A204.1 (cell line): Measurements from ENCODE around the gene SUPT3H.
"Not testable (repeated sequence)": the region's sequence is repeated elsewhere in the genome, so short reads cannot be mapped to it uniquely, and the experiment has no call there.

Experiments used
- FAIRE-seq: peaks from 2 replicates; lab custom pipeline; 2012; peaks lifted over from hg19 to GRCh38; lab: Jason Lieb, UNC

SUPT3H gene

DNA sequence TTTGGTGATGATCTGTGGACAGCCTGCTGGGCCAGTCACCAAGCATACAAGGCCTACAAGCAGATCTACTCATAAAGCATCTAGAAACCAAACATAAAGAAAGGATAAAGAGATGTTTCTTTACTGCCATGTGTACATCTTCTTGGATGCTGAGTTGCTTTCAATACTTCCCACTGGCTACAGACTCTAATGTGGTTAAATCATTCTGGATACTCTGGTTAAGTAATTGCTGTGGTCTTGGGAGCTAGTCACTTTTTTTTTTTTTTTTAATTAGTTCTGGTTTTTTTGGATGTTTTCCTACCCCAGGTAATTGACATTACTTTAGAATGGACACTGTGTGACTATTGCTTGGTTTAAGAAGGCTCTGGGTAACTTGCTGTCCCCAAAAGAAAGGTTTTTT lies 265.0 kb downstream of the SUPT3H start:
- no peak for FAIRE-seq

DNA sequence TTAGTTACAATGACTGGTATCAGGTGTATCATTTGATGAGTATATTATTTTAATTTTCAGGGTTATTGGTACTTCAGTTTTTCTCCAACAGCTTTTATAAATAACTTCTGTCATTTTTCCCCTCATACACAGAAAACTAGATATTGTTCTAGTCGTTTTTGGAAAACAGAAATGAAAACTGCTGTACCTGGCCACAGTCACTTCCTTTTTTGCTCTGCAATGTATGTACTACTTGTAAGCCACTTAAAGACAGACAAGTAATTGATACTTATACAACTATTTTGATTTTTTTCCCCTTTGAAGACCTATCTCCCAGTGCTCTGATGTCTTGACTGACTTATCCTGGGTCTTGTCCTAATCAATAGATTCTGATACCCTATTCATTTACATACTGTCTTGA lies 268.2 kb downstream of the SUPT3H start:
- FAIRE-seq, result no peak

DNA sequence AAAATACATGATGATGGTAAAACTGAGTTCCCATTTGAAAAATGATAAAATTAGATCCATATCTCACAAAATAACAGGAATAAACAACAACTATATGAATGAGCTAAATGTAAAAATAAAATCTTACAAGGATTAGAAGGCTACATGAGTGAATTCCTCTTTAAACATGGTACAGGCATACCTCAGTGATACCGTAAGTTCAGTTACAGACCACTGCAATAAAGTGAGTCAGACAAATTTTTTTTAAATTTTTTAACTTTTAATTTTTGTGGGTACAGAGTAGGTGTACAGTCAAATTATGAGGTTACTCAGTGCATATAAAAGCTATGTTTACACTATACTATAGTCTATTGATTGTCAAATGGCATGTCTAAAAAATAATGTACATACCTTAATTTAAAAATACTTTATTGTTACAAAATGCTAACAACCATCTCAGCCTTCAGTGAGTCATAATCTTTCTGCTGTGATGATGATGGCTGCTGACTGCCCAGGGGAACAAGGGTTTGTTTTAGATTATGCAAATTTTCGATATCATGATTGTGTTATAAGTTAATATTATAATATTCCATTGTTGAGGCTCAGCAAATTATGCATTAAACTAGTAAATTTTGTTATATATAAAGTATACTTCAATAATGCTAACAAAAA lies 272.4 kb downstream of the SUPT3H start:
- FAIRE-seq, result no peak

DNA sequence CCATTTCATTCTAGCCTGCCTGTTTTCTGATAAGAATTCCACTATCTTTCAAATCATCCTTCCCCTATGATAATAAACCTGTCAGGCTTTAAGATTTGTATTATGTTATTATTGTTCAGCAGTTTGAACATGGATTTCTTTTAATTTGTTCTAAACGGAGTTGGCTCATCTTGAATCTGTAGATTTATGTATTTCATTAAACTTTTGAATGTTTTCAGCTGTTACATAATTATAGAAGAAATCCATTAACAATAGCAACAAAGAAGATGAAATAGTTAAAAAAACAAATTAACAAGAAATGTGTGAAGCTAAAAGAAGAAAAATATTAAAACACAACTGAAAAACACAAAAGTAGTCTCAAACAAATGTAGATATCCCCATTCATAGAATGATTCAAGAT lies 273.3 kb downstream of the SUPT3H start:
- no peak for FAIRE-seq

DNA sequence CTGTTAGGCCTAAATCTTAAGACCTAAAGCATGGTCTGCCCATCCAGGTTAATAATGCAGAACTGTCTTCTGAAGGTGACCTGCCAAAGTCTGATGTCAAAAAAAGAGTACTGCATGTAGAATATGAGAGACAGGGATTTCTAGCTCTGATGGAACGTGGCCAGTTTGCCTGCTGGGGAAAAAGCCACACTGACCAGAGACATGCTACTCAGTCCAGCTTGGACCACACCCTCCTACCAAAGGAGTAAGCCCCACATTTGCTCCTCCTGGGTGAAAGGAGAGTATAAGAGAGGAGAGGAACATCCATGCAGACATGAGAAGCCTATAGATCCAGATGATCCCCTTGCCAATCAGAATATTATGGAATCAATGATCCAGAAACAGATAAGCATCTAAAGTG lies 279.5 kb downstream of the SUPT3H start:
- FAIRE-seq, result no peak

DNA sequence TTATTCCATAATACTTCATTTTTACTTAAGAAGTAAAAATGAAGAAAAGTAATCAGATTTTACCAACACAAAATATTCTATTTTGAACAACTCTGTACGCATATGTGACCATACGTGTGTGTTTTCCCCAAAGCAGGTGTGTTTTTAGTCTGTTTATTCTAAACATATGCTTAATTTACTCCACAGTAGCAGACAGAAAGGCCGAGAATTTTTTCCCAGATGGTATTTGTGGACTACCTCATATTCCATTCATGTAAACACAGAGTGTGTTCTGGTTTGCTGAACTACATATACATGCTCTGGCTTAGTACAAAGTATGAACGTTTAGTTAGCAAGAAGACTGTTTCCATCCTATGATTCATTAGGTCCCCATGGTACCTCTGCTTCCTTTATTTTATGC lies 282.9 kb downstream of the SUPT3H start:
- FAIRE-seq, result peak; percentile 56

DNA sequence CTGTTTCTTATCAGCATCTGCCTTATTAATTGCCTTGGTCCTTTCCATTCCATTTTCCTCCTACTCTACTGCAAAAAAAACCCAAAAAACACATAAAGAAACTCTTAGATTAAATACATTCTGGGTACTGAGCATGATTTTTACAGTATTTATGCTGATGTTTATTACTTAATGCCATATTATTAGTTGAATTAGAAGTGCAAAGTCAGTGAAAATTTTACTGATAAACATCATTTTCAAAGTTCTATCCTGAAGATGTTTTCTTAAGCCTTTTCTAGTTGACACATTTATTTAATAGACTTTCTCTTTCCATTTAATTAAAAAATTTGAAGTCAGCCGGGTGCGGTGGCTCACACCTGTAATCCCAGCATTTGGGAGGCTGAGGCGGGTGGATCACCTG lies 285.6 kb downstream of the SUPT3H start:
- no peak for FAIRE-seq

DNA sequence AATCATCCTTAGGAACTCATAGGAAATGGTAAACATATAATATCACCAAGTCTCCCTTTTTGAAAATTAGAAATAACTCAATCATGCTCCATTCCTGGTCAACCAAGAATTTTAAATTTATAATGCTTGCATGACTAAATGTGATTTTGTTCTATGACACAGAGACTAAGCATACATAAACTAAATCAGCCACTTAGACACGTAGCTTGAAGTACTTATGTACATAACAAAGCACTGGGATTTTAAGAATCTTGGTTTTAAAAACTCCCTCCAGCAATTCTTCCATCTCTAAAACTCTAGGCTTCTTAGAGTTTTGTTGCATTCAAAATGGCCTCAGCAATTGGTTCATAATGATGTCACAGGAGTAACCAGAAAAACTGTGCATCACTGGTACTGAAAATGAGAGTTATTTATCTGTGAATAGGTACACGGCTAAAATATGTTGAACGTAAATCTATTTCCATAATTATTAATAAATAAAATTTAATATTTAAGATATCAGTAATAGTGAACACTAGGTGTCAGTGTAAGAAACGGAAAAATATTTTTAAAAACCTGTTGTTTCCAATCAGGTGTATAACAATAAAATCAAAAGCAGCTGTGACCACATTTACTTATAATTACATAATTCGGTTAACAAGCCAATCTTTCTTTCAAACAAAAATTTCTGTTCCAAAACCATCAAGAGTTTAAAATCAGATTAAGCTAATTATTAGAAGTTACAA lies 291.2 kb downstream of the SUPT3H start:
- FAIRE-seq, result peak; percentile 74

DNA sequence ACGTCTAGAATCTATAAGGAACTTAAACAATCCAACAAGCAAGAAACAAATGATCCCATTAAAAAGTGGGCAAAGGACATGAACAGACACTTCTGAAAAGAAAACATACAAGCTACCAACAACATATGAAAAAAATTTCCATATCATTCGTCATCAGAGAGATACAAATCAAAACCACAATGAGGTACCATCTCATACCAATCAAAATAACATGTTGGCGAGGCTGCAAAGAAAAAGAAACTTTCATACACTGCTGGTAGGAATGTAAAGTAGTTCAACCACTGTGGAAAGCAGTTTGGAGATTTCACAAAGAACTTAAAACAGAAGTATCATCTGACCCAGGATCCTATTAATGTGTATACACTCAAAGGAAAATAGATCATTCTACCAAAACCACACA lies 293.5 kb downstream of the SUPT3H start:
- no peak for FAIRE-seq

DNA sequence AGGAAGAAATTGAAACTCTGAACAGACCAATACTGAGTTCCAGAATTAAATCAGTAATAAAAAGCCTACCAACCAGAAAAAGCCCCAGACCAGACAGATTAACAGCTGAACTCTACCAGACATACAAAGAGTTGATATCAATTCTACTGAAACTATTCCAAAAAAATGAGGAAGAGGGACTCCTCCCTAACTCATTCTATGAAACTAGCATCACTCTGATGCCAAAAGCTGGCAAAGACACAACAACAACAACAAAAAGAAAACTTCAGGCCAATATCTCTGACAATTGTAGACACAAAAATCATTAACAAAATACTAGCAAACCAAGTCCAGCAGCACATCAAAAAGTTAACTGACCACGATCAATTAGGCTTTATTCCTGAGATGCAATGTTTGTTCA lies 295.6 kb downstream of the SUPT3H start:
- no peak for FAIRE-seq

DNA sequence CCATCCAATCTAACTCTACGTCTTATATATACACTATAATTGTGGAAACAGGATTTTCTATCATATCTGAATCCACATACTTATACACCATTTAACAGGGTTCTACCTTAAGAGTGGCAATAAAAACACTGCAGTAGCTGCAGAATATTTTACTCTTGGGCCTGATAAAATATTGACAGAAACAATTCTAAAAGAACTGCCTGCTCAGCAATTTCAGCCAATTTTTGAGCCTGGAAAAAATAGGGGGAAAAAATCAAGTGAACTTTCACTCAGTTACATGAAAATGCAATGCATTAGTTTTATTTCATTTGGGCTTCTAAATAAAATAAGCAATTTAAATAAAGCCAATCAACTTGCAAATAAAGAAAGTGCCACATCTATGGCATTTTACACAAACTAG lies 296.1 kb downstream of the SUPT3H start:
- FAIRE-seq, result no peak

DNA sequence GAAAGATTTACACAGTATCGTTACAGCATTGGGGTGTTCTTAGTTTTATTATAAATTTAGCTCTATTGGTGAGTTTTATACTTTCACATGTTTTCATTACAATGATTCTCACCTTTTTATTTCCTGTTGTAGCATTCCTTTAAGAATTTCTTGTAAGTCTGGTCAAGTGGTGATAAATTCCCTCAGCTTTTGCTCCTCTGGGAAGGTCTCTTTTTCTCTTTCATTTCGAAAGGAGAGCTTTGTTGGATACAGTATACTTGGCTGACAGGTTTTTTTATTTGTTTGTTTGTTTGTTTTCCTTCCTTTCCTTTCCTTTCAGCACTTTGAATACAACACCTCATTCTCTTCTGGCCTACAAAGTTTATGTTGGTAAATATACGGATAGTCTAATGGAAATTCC lies 299.3 kb downstream of the SUPT3H start:
- FAIRE-seq, result no peak

DNA sequence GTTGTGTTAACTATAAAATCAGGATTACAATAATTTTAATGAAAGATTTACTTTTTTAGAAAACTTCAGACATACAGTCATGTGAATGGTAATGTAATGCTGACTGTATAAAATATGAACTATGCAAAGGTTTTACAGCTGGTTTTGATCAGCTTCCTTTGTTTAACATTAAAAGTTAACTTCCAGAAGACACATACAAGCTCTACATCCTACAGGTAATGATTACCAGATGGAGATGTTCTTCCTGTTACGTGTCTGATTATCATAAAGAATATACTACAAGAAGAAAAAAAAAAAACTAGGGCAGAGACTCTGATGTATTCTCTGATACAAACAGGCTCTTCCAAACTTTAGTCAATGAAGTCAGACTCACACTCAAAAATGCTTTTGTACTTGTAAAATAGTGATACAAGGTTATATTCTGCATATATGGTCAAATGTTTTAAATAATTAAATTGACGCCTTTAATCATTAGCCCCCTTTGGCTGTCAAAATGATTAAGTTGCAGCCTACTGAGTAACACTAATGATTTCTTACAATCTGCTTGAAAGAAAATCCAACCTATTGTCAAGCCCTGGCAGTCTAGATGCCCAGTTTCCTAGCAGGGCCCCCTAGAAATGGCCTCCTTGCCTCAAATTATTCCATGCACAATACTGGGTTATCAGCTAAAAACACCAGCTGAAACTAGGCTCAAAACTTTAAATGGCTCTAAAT lies 301.4 kb downstream of the SUPT3H start:
- no peak for FAIRE-seq

DNA sequence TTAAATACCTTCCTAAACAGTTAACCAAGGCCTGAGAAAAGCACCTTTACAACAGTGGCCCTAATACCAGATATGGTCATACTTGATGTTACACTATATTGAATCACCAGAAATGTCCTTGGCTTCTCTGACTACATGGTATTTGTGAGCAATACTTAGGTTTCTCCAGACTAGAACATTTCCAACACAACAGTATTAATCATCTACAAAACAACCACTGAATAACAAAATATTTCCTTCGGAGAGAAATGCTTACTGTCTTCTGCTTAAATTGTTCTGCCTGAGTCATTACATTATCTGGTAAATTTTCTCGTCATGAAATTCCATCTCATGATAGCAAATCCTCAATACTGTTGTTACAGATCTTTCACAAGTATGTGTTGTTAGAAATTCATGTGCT lies 302.5 kb downstream of the SUPT3H start:
- FAIRE-seq, result no peak

DNA sequence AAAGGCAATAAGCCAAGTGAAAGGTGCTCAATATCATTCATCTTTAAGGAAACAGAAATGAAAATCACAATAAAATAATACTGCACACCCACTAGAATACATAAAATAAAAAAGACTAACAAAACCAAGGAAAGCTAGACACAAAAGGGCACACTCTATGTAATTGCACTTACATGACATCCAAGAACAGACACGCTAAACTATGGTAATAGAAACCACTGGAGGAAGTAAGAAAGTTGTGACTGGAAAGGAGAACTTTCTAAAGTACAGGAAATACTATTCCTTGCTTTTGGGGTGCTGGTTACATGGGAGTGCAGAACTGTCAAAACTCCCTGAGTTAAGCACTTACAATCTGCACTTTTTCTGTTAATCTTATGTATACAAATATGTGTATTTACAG lies 303.3 kb downstream of the SUPT3H start:
- FAIRE-seq, result no peak

DNA sequence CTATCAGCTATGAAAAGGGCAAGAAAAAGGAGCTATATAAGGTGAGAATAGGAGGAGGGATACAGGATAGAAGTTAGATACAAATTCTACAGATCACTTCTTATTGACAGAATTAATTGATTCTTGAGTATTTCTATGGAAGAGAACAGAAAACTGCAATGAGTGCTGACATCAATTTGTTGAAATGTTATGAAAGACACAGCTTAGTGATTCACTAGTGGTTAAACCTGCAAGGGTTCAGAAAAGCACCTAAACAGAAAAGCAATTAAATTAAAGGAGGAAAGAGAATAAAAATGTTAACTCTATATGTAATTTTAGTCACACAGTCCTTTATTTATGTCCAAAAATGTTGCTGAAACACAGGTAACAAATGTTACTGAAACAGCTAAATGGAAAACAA lies 304.0 kb downstream of the SUPT3H start:
- FAIRE-seq, result no peak

DNA sequence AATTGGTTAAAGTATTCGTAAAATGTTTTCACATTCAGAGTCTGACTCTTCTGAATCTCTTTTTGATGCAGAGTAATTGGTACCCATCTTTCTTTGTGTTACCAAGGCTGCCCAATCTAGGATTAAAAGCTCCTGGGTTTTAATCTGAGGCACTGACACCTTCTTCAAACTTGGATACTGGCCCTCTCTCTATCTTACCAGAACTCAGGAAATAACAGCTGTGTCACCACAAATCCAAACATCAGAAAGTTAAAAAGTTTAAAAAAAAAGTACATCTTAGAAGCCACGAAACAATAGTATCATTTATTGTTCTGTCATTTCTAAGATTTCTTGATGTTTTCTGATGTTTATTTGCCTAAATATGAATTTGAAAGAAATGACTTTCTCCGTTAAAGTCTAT lies 305.1 kb downstream of the SUPT3H start:
- no peak for FAIRE-seq

DNA sequence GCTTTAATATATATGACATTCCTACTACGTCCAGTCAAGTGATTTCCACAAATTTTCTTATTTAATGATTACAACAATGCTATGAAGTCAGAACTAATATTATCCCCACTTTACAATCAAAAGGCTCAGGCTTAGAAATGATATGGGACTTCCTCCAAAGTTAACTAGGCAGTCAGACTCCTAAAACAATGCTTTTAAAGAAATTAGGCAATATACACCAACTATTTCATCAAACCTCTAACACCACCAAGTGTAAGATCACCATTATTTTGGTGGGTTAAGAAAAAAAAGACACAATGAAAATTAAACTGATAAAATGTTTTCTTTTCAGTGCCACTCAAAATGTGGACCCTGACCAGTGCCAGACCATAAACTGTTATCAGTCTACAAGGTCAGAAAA lies 305.7 kb downstream of the SUPT3H start:
- no peak for FAIRE-seq

DNA sequence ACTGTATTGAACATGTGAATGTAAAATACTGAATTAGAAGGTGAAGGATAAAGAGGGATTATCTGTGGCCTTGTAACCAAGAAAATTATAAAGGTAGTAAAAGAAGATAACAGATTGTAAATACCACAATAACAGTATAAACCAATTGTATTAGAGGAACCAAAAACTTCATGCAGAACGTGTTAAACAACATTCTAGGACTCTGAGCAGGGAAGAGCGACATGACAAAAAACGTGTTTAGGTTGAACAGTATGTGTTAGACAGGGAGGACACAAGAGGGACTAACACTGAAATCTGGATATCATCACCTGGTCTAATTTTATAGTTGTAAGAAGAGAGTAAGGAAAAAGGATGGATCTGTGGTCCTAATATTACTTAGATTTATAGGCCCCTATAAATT lies 308.6 kb downstream of the SUPT3H start:
- FAIRE-seq, result no peak

DNA sequence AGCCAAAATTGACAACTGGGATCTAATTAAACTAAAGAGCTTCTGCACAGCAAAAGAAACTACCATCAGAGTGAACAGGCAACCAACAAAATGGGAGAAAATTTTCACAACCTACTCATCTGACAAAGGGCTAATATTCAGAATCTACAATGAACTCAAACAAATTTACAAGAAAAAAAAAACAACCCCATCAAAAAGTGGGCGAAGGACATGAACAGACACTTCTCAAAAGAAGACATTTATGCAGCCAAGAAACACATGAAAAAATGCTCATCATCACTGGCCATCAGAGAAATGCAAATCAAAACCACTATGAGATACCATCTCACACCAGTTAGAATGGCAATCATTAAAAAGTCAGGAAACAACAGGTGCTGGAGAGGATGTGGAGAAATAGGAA lies 310.3 kb downstream of the SUPT3H start:
- not testable (repeated sequence) for FAIRE-seq

DNA sequence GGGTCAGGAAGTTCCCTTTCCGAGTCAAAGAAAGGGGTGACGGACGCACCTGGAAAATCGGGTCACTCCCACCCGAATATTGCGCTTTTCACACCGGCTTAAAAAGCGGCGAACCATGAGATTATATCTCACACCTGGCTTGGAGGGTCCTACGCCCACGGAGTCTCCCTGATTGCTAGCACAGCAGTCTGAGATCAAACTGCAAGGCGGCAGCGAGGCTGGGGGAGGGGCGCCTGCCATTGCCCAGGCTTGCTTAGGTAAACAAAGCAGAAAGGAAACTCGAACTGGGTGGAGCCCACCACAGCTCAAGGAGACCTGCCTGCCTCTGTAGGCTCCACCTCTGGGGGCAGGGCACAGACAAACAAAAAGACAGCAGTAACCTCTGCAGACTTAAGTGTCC lies 315.1 kb downstream of the SUPT3H start:
- not testable (repeated sequence) for FAIRE-seq

DNA sequence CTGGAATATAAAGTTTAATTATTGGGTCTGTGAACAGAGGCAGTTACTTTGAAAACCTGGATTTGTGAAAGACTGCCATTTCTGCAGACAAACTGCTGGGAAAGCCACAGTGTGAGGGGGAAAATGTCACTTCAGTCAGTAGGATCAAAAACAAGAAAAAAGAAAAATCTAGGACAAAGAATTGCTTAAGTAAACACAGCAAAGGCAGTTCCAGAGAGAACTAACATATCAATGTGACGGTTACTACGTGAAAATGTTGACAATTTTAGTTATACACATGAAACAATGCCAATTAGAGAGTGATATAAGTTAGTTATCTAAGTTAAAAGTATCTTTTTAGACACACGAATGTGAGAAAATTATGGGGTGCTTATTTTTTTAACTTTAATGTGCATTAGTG lies 320.0 kb downstream of the SUPT3H start:
- no peak for FAIRE-seq

DNA sequence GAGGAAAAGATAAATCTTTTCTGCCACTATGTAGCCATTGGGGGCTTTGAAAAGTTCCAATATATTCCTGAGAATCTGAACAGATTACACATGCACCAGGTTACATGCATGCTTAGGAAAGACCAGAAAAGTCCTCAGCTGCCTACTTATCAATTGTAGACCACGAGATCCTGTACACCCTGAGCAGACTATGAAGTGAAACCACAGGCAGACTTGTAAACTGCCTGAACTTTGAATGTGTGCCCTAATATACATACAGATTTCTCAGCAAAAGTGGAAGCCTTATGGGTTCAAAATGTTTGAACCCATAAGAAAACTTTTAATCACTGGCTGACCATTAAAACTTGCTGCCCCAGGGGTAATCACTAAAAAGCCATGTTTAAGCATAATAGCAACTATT lies 323.1 kb downstream of the SUPT3H start:
- no peak for FAIRE-seq

DNA sequence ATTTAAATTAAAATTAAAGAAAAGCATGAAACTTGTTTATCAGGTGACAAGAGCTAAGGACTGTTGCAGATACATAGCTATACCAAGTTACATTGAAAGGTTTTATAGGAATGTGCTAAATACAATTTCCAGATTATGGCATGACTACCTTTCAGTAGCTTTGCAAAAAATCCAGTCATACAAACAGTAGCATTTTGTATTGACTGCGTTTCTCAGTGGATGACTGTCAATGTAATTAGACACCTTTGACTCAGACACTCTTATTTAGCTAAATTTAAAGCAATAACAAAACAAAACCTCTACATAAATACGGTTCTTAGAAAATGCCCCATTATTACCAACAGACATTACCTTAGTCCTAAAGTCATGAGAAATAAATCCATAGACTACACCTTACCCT lies 325.4 kb downstream of the SUPT3H start:
- FAIRE-seq, result no peak
